HG03469 (cell line): ENCODE data around the gene MYLK.
"Not testable (repeated sequence)": the region's sequence is repeated elsewhere in the genome, so short reads cannot be mapped to it uniquely, and the experiment has no call there.

ENCODE experiments used
- ATAC-seq: cut with Tn5 transposase; IDR thresholded peaks from one replicate; pipeline ENCODE4 v1.9.1; 2021; ENCODE audit warnings: mild to moderate bottlenecking, moderate library complexity, moderate number of reproducible peaks; ENCODE audit not compliant: unreplicated experiment

MYLK gene

GRCh38 chr3:123608263-123608937 lies 275.7 kb downstream of the MYLK start:
- no peak for ATAC-seq

- ATAC-seq: no peak
These were observed 277.6 kb downstream of the MYLK start for GRCh38 chr3:123606527-123606926.

DNA sequence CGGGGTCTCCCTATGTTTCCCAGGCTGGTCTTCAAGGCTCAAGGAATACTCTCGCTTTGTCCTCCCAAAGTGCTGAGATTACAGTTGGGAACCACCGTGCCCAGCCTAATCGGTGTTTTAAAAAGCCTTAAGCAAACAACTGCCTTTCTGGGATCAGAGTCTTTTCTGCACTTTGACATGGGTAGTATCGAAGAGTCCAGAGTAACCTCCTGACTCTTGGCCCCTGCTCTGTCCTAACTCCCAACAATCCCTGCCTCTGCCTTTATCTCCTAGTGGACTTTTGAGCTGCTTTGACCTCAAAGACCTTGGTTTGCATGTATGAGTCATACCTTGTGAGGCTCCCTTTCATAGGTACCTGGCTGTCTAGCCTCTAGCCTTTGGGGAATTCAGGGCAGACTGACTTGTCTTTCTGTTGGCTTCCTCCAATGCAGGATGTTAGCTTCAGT lies 278.3 kb downstream of the MYLK start:
- peak; percentile 73 for ATAC-seq

GRCh38 chr3:123603153-123603552 lies 281.0 kb downstream of the MYLK start:
- ATAC-seq: not testable (repeated sequence)

GRCh38 chr3:123602325-123602724 lies 281.8 kb downstream of the MYLK start:
- no peak for ATAC-seq

- not testable (repeated sequence) for ATAC-seq
These were observed 283.3 kb downstream of the MYLK start for GRCh38 chr3:123600863-123601262.

GRCh38 chr3:123597561-123597960 lies 286.6 kb downstream of the MYLK start:
- no peak for ATAC-seq

GRCh38 chr3:123595396-123596180 lies 288.5 kb downstream of the MYLK start:
- no peak for ATAC-seq

- ATAC-seq: no peak
These were observed 290.8 kb downstream of the MYLK start for GRCh38 chr3:123593381-123593780.

- no peak for ATAC-seq
These were observed 293.3 kb downstream of the MYLK start for GRCh38 chr3:123590685-123591450.

DNA sequence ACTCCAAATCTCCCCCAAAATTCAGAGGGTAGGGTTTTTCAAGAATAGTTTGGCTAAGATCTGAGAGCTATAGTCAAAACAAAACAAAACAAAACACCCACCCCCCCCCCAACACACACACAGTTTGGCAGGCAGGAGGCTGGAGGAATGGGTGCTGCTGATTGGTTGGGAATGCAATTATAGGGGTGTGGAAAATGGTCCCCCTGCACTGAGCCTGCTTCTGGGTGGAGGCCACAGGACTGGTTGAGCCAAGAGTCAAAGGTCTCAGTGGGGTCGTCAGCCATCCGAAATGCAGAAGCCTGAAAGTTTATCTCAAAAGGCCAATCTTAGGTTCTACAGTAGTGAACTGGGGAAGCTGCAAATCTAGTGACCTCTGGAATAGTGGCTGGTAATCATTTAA lies 296.7 kb downstream of the MYLK start:
- ATAC-seq: no peak

DNA sequence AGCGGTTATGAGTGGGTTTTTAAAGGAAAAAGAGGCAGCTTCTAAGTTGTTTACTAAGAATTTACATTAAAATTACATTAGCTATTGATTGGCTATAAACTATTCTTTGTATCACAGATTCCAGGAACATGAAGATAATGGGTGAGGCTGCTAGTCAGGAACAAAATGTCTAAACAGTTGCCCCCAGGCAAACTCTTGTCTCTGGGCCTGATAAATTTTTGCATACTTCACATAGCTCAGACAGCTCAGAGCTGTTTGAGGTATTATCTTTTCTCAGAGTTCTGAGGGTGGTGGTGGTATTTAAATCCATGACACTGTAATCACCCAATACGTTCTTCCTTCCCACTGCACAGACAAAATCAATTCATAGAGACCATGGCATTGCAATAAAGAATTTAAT lies 297.2 kb downstream of the MYLK start:
- no peak for ATAC-seq

GRCh38 chr3:123586131-123586530 lies 298.0 kb downstream of the MYLK start:
- ATAC-seq: no peak

DNA sequence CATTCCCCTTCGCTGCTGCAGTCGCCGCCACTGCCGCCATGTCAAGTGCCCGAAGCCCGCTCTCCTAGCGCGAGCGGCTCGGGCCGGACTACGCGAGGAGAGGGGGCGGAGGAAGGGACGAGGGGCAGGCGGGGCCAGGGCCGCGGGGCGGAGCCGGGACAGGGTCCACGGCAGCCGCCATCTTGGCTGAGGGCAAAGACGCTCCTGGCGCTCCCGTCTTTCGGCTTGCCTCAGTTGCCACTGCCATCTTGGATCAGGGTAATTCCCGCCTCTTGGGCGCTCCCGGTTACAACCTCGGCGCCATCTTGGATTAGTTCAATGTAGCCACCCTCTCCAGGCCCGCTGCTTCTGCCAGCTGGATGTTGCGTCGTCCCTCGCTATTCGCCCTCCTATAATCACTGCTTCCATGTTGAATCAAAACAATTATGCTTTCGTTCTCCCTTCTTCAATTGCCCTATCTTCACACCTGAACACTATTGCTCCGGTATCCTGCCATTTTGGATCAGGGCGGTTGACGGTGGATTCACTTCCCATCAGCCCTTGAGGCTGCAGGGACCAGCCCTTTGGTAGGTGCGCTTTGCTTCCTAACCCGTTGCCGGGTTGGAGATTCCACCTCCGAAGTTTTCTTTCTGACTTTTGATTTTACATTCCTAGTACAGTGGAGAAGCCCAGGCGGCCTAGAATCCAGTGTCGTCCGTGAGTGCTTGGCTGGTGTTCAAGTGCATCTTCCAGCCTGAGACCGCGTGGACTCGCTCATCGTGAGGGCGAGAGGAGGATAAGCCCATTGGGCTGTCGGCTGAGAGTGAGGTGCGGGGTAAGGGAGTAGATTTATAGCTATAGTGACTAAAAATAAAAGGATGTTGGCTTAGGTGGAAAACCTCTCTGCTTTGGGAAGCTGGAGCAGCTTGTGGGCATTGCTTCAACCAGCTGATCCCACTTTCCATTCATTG lies 298.9 kb downstream of the MYLK start, which contains the start of gene HACD2:
HACD2 (minus strand) TSS at position 66 of the 950 bp plus-strand sequence; CDS start at position 40, 26 bp downstream.
- ATAC-seq: peak; percentile 75

GRCh38 chr3:123584284-123584987 lies 299.7 kb downstream of the MYLK start:
- ATAC-seq: peak; percentile 16

DNA sequence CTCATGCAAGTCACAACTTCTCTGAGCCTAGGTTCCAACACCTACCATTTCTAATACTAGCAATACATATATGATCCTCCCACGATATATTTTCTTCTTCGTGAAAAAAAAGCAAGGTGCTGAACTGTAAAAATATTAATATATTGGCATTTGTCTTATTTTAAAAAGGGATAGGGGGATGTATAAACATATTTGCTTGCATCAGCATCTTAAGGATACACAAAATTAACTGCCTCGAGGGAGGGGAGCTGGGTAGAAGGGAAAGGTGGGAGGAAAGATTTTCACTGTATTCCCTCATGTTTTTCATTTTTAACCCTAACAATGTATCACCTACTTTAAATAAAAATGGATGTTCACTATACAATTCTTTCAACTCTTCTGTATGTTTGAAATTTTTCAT lies 300.6 kb downstream of the MYLK start:
- no peak for ATAC-seq

- ATAC-seq: no peak
These were observed 301.8 kb downstream of the MYLK start for GRCh38 chr3:123582315-123582714.

GRCh38 chr3:123576122-123576521 lies 308.0 kb downstream of the MYLK start:
- ATAC-seq: no peak

- ATAC-seq: no peak
These were observed 312.2 kb downstream of the MYLK start for GRCh38 chr3:123571973-123572365.
